Measurements from ENCODE around the gene VAT1L. TPM values are rescaled to one million over a fixed set of nuclear protein-coding genes. Genes with fewer than 3 reads are reported as not detected.

The VAT1L gene
- total RNA-seq, 2 donors from 2014 or later = 0.53 to 4.1 TPM

DNA sequence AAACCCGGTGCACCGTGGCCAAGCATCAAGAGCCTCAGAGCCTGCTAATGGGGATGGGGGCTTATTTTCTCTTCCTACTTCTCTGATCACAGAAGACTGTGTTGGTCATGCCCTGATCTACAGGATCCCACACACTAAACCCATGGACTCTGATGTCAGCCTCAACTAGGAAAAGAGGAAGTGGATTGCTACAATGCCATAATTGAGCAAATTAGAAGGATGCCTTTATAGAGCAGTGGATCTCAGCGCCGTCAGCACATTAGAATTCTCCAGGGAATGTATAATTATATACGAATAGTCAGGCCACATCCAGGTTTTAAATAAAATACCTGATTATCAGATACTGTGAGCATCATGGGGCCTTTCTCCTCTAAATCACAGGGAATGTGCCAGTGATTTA, 64.8 kb downstream of the VAT1L start:
- Mint-ChIP-seq H3K36me3 (ENCODE audit: low read depth) (no peaks in the 10 kb centered on the region), H3K4me1 (peaks cover 10% of the 10 kb centered on the region), H3K4me3 (no peak overlapping the region), H3K9me3 (no peaks in the 10 kb centered on the region), H3K27me3 (ENCODE audit: insufficient read depth) (no peaks in the 10 kb centered on the region), H3K27ac (no peak overlapping the region)
- H3K9ac ChIP-seq (ENCODE audit: extremely low read depth, low read length, poor library complexity, severe bottlenecking) = no peak overlapping the region
- H3K4me1 ChIP-seq (ENCODE audit: control insufficient read depth, insufficient read depth, low read length) = no peaks in the 10 kb centered on the region
- DNase-seq = no peak
- no peak overlapping the region for H3K4me3 ChIP-seq (ENCODE audit: low read length)
- H3K9me3 ChIP-seq (ENCODE audit: control insufficient read depth, low read length) = no peaks in the 10 kb centered on the region
- WGBS, 2 experiments (ENCODE audit: insufficient coverage in 1 of 2, insufficient read length in 1 of 2) = 94 to 95% methylated on average over 3 to 5 of the region's 5 CpGs
- TF ChIP-seq CTCF (conservative IDR thresholded peaks at IDR 0.05) = no peak
- H3K36me3 ChIP-seq (ENCODE audit: control insufficient read depth, insufficient read depth, low read length) = no peaks in the 10 kb centered on the region
- no peak overlapping the region for H3K27ac ChIP-seq (ENCODE audit: low read depth, low read length)
- H3K27me3 ChIP-seq (ENCODE audit: control insufficient read depth, insufficient read depth, low read length, poor library complexity, severe bottlenecking) = no peaks in the 10 kb centered on the region

DNA sequence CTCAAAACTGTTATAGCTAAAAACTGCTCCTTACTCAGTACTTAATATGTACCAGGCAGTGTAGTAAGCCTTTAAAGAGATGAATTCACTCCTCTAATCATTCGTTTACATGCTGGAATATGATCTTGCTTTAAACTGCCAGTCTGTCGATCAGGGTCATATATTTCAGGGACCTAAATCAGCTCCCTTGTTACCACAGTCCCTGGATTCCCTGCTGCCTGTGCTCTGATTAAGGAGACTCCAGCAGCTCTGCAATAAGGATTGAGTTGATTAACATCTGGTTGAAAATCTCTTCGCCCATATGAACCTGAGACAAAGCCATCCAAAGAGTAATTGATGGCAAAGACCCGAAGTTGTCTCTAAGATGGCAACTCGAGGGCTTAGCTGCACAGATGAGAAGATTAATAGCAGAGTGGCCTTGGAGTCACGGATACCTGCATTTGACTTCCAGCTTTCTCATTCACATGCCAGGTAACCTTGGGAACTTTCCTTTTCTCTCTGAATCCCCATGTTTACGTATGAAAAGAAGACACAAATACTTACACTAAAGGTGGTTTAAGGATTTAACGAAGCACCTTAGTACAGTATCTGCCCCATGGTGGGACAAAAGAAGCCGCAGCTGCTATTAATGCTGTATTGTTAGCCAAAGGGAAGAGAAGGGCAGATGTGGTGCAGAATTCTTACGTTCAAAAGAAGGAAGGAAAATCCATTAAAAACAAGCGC, 68.2 kb downstream of the VAT1L start:
- Mint-ChIP-seq H3K9me3 (no peaks in the 10 kb centered on the region), H3K4me1 (peaks cover 10% of the 10 kb centered on the region), H3K27me3 (ENCODE audit: insufficient read depth) (no peaks in the 10 kb centered on the region), H3K4me3 (no peak overlapping the region), H3K27ac (no peak overlapping the region), H3K36me3 (ENCODE audit: low read depth) (no peaks in the 10 kb centered on the region)
- Histone ChIP-seq H3K4me3 (ENCODE audit: low read length) (no peak overlapping the region), H3K9me3 (ENCODE audit: control insufficient read depth, low read length) (no peaks in the 10 kb centered on the region), H3K36me3 (ENCODE audit: control insufficient read depth, insufficient read depth, low read length) (no peaks in the 10 kb centered on the region), H3K4me1 (ENCODE audit: control insufficient read depth, insufficient read depth, low read length) (no peaks in the 10 kb centered on the region), H3K27me3 (ENCODE audit: control insufficient read depth, insufficient read depth, low read length, poor library complexity, severe bottlenecking) (no peaks in the 10 kb centered on the region), H3K27ac (ENCODE audit: low read depth, low read length) (no peak overlapping the region), H3K9ac (ENCODE audit: extremely low read depth, low read length, poor library complexity, severe bottlenecking) (no peak overlapping the region)
- no peak for DNase-seq
- no peak for TF ChIP-seq CTCF (conservative IDR thresholded peaks at IDR 0.05)
- 75 to 76% methylated on average over 10 to 11 of the region's 11 CpGs for WGBS, 2 experiments (ENCODE audit: insufficient coverage in 1 of 2, insufficient read length in 1 of 2)

GRCh38 chr16:77858060-77858459, 69.7 kb downstream of the VAT1L start:
- Mint-ChIP-seq H3K4me1 (peaks cover 10% of the 10 kb centered on the region), H3K36me3 (ENCODE audit: low read depth) (no peaks in the 10 kb centered on the region), H3K27me3 (ENCODE audit: insufficient read depth) (no peaks in the 10 kb centered on the region), H3K4me3 (no peak overlapping the region), H3K9me3 (no peaks in the 10 kb centered on the region), H3K27ac (no peak overlapping the region)
- Histone ChIP-seq H3K4me1 (ENCODE audit: control insufficient read depth, insufficient read depth, low read length) (no peaks in the 10 kb centered on the region), H3K36me3 (ENCODE audit: control insufficient read depth, insufficient read depth, low read length) (no peaks in the 10 kb centered on the region), H3K4me3 (ENCODE audit: low read length) (no peak overlapping the region), H3K9ac (ENCODE audit: extremely low read depth, low read length, poor library complexity, severe bottlenecking) (no peak overlapping the region), H3K27ac (ENCODE audit: low read depth, low read length) (no peak overlapping the region), H3K9me3 (ENCODE audit: control insufficient read depth, low read length) (no peaks in the 10 kb centered on the region), H3K27me3 (ENCODE audit: control insufficient read depth, insufficient read depth, low read length, poor library complexity, severe bottlenecking) (no peaks in the 10 kb centered on the region)
- no peak for DNase-seq
- no peak for TF ChIP-seq CTCF (conservative IDR thresholded peaks at IDR 0.05)
- 86 to 93% methylated on average over 4 to 6 of the region's 6 CpGs for WGBS, 2 experiments (ENCODE audit: insufficient coverage in 1 of 2, insufficient read length in 1 of 2)

Data from endodermal cell (in vitro differentiated cells).